ENCODE results near the gene MXD3.
"Not testable (repeated sequence)": the region's sequence is repeated elsewhere in the genome, so short reads cannot be mapped to it uniquely, and the experiment has no call there.

Gene MXD3

GRCh38 chr5:177260961-177261360, 50.7 kb downstream of the MXD3 start:
- DNase-seq, result no peak

- not testable (repeated sequence) for DNase-seq
Observed at GRCh38 chr5:177258711-177259110, 53.0 kb downstream of the MXD3 start.

Data from fibroblast of skin of back (primary cell).